Tibial nerve (tissue), 4 donors: ENCODE results near the gene DOCK2. TPM values are rescaled to one million over a fixed set of nuclear protein-coding genes. Genes with fewer than 3 reads are reported as not detected.
"Not testable (repeated sequence)": the region's sequence is repeated elsewhere in the genome, so short reads cannot be mapped to it uniquely, and the experiment has no call there.

ENCODE experiments used
- DNase-seq, 2 donors: peaks; one replicate each; pipeline ENCODE4 v3.0.0-alpha.2; 2019; ENCODE audit warnings: low spot score in 2 of 2
- H3K27ac ChIP-seq, 4 donors: fragments of 200-600 bp; sonication (generic) in 3 of 4; one replicate each; pipeline ENCODE4 v1.5.1; 2017 to 2019; ENCODE audit warnings: mild to moderate bottlenecking in 1 of 4
- H3K27me3 ChIP-seq, 2 donors: fragments of 200-600 bp; sonication (generic) in 1 of 2; one replicate each; pipeline versions ENCODE4 v1.5.1 to v1.6.0; 2017 to 2019
- H3K36me3 ChIP-seq, 3 donors: fragments of 200-600 bp; sonication (generic); one replicate each; pipeline ENCODE4 v1.5.1; 2018 to 2019
- H3K4me1 ChIP-seq, 4 donors: fragments of 200-600 bp; sonication (generic) in 3 of 4; one replicate each; pipeline ENCODE4 v1.5.1; 2017 to 2019
- H3K4me3 ChIP-seq, 4 donors: fragments of 200-600 bp; sonication (generic) in 3 of 4; one replicate each; pipeline ENCODE4 v1.5.1; 2017 to 2019; ENCODE audit warnings: mild to moderate bottlenecking in 1 of 4, moderate library complexity in 1 of 4
- H3K9me3 ChIP-seq, 4 donors: fragments of 200-600 bp; sonication (generic) in 3 of 4; one replicate each; pipeline ENCODE4 v1.5.1; 2017 to 2019
- CTCF ChIP-seq, 5 experiments: fragments of 200-600 bp in 3 of 5; fragments of 450-650 bp in 2 of 5; sonication (generic) in 3 of 5; IDR thresholded peaks; one replicate each; pipeline ENCODE4 v1.5.1; 2016 to 2019; ENCODE audit warnings: antibody characterized with exemption in 5 of 5, mild to moderate bottlenecking in 3 of 5, moderate library complexity in 2 of 5
- EP300 ChIP-seq, 2 donors: sonication (generic); formaldehyde crosslinking; IDR thresholded peaks; one replicate each; pipeline ENCODE4 v1.6.1; 2017; ENCODE audit warnings: antibody characterized with exemption in 2 of 2, mild to moderate bottlenecking in 1 of 2
- POLR2A ChIP-seq, 2 donors: fragments of 450-650 bp; IDR thresholded peaks; one replicate each; pipeline ENCODE4 v1.6.1; 2017; ENCODE audit warnings: antibody characterized with exemption in 2 of 2, mild to moderate bottlenecking in 2 of 2, moderate library complexity in 2 of 2
- WGBS, 2 donors: methylation state at CpG; one replicate each; pipeline ENCODE4 v1.1.5; 2018; 5-methylcytosine and 5-hydroxymethylcytosine counted together
- total RNA-seq, 4 donors: library from RNA; depleted of rRNA; stranded (reverse); fragments of >200 nt; gene quantifications; one replicate each; pipeline ENCODE4 v1.1.0, GENCODE V29; 2016

Gene DOCK2
- total RNA-seq, 4 donors from 2014 or later = 14.9 to 83.4 (median 23.8) TPM

DNA sequence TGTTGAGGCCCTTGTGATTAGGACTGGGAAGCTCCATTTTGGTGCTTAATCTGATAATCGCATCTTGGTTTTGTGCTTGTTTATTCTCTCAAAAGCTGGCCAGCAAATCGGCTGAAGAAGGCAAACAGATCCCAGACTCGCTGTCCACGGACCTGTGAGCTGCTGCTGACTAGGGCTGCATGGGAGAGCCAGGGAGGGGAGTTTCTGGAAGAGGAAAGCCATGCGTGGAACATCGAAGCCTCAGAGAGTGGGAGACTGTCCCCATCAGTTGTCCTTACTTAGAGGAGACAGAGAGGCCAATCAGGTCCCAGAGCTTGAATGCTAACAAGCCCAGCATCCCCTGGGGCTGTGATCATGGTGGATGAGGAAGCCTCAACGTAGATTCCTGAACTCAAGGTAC, 445.6 kb downstream of the DOCK2 start:
- no peak overlapping the region for H3K27ac ChIP-seq
- TF ChIP-seq EP300 (IDR thresholded peaks at IDR 0.05) (no peak), POLR2A (IDR thresholded peaks at IDR 0.05) (no peak), CTCF (IDR thresholded peaks at IDR 0.05) (no peak)
- no peak for DNase-seq
- H3K4me1 ChIP-seq = no peaks in the 10 kb centered on the region
- H3K36me3 ChIP-seq = no peaks in the 10 kb centered on the region
- WGBS, 2 donors = 85 to 89% methylated on average over 7 of the region's 7 CpGs
- no peaks in the 10 kb centered on the region for H3K9me3 ChIP-seq
- H3K4me3 ChIP-seq = no peak overlapping the region
- H3K27me3 ChIP-seq = no peaks in the 10 kb centered on the region

DNA sequence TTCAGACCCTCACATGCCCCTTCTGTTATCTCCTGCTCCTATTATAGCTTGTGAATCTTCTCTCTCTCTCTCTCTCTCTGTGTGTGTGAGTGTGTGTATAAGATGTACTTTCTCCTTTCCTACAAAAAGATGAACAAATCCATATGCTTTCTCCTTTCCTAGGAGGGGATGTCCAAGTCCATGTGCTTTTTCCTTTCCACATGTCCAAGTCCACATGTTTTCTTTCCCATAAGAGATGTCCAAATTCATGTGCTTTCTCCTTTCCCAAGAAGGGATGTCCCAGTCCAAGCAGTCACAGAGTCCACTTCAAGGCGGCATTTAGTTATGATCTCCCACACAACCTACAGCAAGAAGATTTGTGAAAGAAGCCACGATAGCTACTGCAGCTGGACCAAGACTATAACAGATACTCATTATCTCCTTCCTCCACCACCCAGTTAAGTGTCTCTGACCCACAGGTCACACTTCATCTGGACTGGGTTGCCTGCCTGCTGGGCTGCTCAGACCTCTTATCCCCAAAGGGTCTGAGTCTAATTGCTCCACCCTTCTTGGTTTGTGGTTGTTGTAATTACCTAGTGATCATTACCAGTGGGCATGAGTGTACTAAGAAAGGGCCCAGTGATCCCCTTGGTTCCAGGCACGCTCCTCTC, 450.2 kb downstream of the DOCK2 start:
- 67 to 70% methylated on average over 3 of the region's 3 CpGs for WGBS, 2 donors
- TF ChIP-seq CTCF (IDR thresholded peaks at IDR 0.05) = no peak
- no peak for TF ChIP-seq POLR2A (IDR thresholded peaks at IDR 0.05)
- no peak for TF ChIP-seq EP300 (IDR thresholded peaks at IDR 0.05)
- DNase-seq = no peak
- Histone ChIP-seq H3K27ac (no peak overlapping the region), H3K9me3 (no peaks in the 10 kb centered on the region), H3K4me3 (no peak overlapping the region), H3K4me1 (no peaks in the 10 kb centered on the region), H3K36me3 (no peaks in the 10 kb centered on the region), H3K27me3 (no peaks in the 10 kb centered on the region)

- no peak for DNase-seq
- H3K9me3 ChIP-seq = no peaks in the 10 kb centered on the region
- TF ChIP-seq POLR2A (IDR thresholded peaks at IDR 0.05) (no peak), EP300 (IDR thresholded peaks at IDR 0.05) (no peak)
- H3K36me3 ChIP-seq = no peaks in the 10 kb centered on the region
- 61 to 70% methylated on average over 5 of the region's 5 CpGs for WGBS, 2 donors
- H3K27ac ChIP-seq = no peak overlapping the region
- H3K27me3 ChIP-seq = no peaks in the 10 kb centered on the region
- no peak overlapping the region for H3K4me3 ChIP-seq
- no peaks in the 10 kb centered on the region for H3K4me1 ChIP-seq
These were observed 455.5 kb downstream of the DOCK2 start for GRCh38 chr5:170092455-170093101.

DNA sequence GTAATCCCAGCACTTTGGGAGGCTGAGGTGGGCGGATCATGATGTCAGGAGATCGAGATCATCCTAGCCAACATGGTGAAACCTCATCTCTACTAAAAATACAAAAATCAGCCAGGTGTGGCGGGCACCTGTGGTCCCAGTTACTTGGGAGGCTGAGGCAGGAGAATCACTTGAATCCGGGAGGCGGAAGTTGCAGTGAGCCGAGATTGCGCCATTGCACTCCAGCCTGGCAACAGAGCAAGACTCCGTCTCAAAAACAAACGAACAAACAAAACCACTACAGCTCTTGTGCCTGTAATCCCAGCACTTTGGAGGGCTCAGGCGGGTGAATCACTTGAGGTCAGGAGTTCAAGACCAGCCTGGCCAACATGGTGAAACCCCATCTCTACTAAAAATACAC, 457.3 kb downstream of the DOCK2 start:
- not testable (repeated sequence) for DNase-seq, H3K27ac ChIP-seq, H3K36me3 ChIP-seq, H3K4me3 ChIP-seq, H3K27me3 ChIP-seq, H3K4me1 ChIP-seq, H3K9me3 ChIP-seq
- WGBS, 2 donors = 88 to 89% methylated on average over 10 of the region's 10 CpGs

- Histone ChIP-seq H3K27ac (no peak overlapping the region), H3K4me3 (no peak overlapping the region), H3K27me3 (no peaks in the 10 kb centered on the region), H3K4me1 (no peaks in the 10 kb centered on the region), H3K9me3 (no peaks in the 10 kb centered on the region), H3K36me3 (no peaks in the 10 kb centered on the region)
- no peak for TF ChIP-seq EP300 (IDR thresholded peaks at IDR 0.05)
- no peak for TF ChIP-seq CTCF (IDR thresholded peaks at IDR 0.05)
- TF ChIP-seq POLR2A (IDR thresholded peaks at IDR 0.05) = no peak
- 28 to 35% methylated on average over 1 of the region's 1 CpG for WGBS, 2 donors
- no peak for DNase-seq
These were observed 458.6 kb downstream of the DOCK2 start for GRCh38 chr5:170095646-170096045.

- Histone ChIP-seq H3K4me3 (no peak overlapping the region), H3K4me1 (no peaks in the 10 kb centered on the region), H3K9me3 (no peaks in the 10 kb centered on the region), H3K36me3 (no peaks in the 10 kb centered on the region), H3K27ac (no peak overlapping the region), H3K27me3 (no peaks in the 10 kb centered on the region)
- peak in 1 of 2 donors; percentile 13 for TF ChIP-seq EP300 (IDR thresholded peaks at IDR 0.05)
- TF ChIP-seq POLR2A (IDR thresholded peaks at IDR 0.05) = no peak
- TF ChIP-seq CTCF (IDR thresholded peaks at IDR 0.05) = no peak
- WGBS, 2 donors = 60 to 65% methylated on average over 9 of the region's 9 CpGs
- DNase-seq = no peak
These were observed 460.9 kb downstream of the DOCK2 start for GRCh38 chr5:170097934-170098333.
